ENCODE data around the gene B4GALT6. TPM values are rescaled to one million over a fixed set of nuclear protein-coding genes. Genes with fewer than 3 reads are reported as not detected.

B4GALT6 gene
- total RNA-seq, 1 experiment from 2014 or later = 16.1 TPM

DNA sequence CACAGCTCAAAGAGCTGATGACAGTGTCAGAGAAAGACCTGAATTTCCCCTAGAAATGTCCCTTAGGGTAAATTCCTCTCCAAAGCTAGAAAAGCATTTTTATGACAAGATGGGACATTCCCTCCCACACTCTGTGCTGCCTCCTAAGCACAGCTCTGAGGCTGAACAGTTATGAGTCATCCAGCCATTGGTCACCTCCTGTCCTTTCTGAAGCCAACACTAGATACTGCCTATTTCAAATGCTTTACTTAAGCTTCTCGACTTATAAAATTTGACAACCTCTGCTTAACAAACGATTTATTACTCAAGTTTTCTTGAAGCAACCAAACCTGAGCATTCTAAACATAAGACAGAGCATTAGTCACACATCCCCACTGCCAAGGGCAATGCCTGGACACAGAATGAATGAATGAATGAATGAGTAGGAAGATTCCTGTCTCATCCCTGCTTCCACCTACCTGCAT, 35.4 kb downstream of the B4GALT6 start:
- H4K20me1 ChIP-seq (ENCODE audit: insufficient read depth) = no peaks in the 10 kb centered on the region
- H3K4me3 ChIP-seq (replicated peaks in 1 of 2; ENCODE audit: low read depth in 1 of 2, low read length in 2 of 2) = peak overlapping the region in 1 of 2 experiments; percentile 8; a peak in 2 of 4 replicates
- no peak for TF ChIP-seq ZFX (IDR thresholded peaks at IDR 0.05)
- TF ChIP-seq ZNF274 (IDR thresholded peaks at IDR 0.05; ENCODE audit: low read depth, low read length) = no peak
- TF ChIP-seq POLR2AphosphoS5 (IDR thresholded peaks at IDR 0.05; ENCODE audit: low read depth, low read length) = no peak
- TF ChIP-seq FOSL1 (IDR thresholded peaks at IDR 0.05; ENCODE audit: low read depth) = peak; percentile 80
- TF ChIP-seq TCF7L2 (IDR thresholded peaks at IDR 0.05; ENCODE audit: borderline replicate concordance, extremely low read depth, insufficient read depth, insufficient read length) = peak; percentile 20
- TF ChIP-seq EZH2 (IDR thresholded peaks at IDR 0.05) = no peak
- no peak for TF ChIP-seq SIN3A (IDR thresholded peaks at IDR 0.05; ENCODE audit: low read depth)
- peak; percentile 57 for TF ChIP-seq SP1 (IDR thresholded peaks at IDR 0.05; ENCODE audit: low read depth)
- TF ChIP-seq, protein P1, sequence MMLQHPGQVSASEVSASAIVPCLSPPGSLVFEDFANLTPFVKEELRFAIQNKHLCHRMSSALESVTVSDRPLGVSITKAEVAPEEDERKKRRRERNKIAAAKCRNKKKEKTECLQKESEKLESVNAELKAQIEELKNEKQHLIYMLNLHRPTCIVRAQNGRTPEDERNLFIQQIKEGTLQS (IDR thresholded peaks at IDR 0.05) = no peak
- TF ChIP-seq, protein P2, sequence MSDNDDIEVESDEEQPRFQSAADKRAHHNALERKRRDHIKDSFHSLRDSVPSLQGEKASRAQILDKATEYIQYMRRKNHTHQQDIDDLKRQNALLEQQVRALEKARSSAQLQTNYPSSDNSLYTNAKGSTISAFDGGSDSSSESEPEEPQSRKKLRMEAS (IDR thresholded peaks at IDR 0.05) = no peak; the same call in 1 of the 2 replicates
- TF ChIP-seq CBX3 (IDR thresholded peaks at IDR 0.05; ENCODE audit: low read depth) = peak; percentile 76
- TF ChIP-seq YY1 (IDR thresholded peaks at IDR 0.05; ENCODE audit: extremely low read depth, insufficient replicate concordance, low read depth, low read length) = no peak
- TF ChIP-seq RAD21 (IDR thresholded peaks at IDR 0.05; ENCODE audit: low read depth) = 0 out of 2 replicates have a peak, but pooled peaks have one; percentile 12
- TF ChIP-seq POLR2A (IDR thresholded peaks at IDR 0.05; ENCODE audit: borderline replicate concordance, extremely low read depth, insufficient read depth, insufficient read length) = no peak
- no peak for TF ChIP-seq ELF1 (IDR thresholded peaks at IDR 0.05; ENCODE audit: borderline replicate concordance, low read depth)
- TF ChIP-seq, protein P3, sequence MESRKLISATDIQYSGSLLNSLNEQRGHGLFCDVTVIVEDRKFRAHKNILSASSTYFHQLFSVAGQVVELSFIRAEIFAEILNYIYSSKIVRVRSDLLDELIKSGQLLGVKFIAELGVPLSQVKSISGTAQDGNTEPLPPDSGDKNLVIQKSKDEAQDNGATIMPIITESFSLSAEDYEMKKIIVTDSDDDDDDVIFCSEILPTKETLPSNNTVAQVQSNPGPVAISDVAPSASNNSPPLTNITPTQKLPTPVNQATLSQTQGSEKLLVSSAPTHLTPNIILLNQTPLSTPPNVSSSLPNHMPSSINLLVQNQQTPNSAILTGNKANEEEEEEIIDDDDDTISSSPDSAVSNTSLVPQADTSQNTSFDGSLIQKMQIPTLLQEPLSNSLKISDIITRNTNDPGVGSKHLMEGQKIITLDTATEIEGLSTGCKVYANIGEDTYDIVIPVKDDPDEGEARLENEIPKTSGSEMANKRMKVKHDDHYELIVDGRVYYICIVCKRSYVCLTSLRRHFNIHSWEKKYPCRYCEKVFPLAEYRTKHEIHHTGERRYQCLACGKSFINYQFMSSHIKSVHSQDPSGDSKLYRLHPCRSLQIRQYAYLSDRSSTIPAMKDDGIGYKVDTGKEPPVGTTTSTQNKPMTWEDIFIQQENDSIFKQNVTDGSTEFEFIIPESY (IDR thresholded peaks at IDR 0.05; ENCODE audit: extremely low read depth, insufficient replicate concordance, low read length) = no peak
- peak; percentile 82 for TF ChIP-seq JUND (IDR thresholded peaks at IDR 0.05)
- TF ChIP-seq EGR1 (IDR thresholded peaks at IDR 0.05; ENCODE audit: low read depth) = peak; percentile 34; the same call in 1 of the 2 replicates
- TF ChIP-seq, protein P4, sequence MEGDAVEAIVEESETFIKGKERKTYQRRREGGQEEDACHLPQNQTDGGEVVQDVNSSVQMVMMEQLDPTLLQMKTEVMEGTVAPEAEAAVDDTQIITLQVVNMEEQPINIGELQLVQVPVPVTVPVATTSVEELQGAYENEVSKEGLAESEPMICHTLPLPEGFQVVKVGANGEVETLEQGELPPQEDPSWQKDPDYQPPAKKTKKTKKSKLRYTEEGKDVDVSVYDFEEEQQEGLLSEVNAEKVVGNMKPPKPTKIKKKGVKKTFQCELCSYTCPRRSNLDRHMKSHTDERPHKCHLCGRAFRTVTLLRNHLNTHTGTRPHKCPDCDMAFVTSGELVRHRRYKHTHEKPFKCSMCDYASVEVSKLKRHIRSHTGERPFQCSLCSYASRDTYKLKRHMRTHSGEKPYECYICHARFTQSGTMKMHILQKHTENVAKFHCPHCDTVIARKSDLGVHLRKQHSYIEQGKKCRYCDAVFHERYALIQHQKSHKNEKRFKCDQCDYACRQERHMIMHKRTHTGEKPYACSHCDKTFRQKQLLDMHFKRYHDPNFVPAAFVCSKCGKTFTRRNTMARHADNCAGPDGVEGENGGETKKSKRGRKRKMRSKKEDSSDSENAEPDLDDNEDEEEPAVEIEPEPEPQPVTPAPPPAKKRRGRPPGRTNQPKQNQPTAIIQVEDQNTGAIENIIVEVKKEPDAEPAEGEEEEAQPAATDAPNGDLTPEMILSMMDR (IDR thresholded peaks at IDR 0.05 in 2 of 3, conservative IDR thresholded peaks at IDR 0.05 in 1 of 3; ENCODE audit: borderline replicate concordance in 1 of 3, insufficient read depth in 1 of 3, low read depth in 2 of 3, low read length in 2 of 3) = no peak
- TF ChIP-seq EZH2phosphoT487 (IDR thresholded peaks at IDR 0.05; ENCODE audit: borderline replicate concordance) = no peak
- TF ChIP-seq CEBPB (IDR thresholded peaks at IDR 0.05; ENCODE audit: low read depth) = 0 out of 2 replicates have a peak, but pooled peaks have one; percentile 20
- TF ChIP-seq SRF (IDR thresholded peaks at IDR 0.05; ENCODE audit: low read depth) = 0 out of 2 replicates have a peak, but pooled peaks have one; percentile 28
- no TSS peak for BruUV-seq (replicated peaks)
- no peaks in the 10 kb centered on the region for H3K79me2 ChIP-seq (ENCODE audit: insufficient read depth, low read length)
- H3K27me3 ChIP-seq (ENCODE audit: insufficient read depth, low read length) = no peaks in the 10 kb centered on the region
- no peaks in the 10 kb centered on the region for H3K9me3 ChIP-seq (ENCODE audit: control insufficient read depth in 1 of 2, insufficient read depth in 1 of 2, low read depth in 1 of 2, low read length in 2 of 2)
- H3K4me2 ChIP-seq (ENCODE audit: low read length) = peak overlapping the region; percentile 58
- peak overlapping the region; percentile 7; the same call in 1 of the 2 replicates for H3K27ac ChIP-seq (ENCODE audit: low read depth, low read length)
- DNase-seq (ENCODE audit: low read depth, low spot score) = peak; percentile 78
- H3K9ac ChIP-seq (ENCODE audit: low read length) = no peak overlapping the region
- no peaks in the 10 kb centered on the region for H3K36me3 ChIP-seq (ENCODE audit: control insufficient read depth in 1 of 2, insufficient read depth in 2 of 2, low read length in 2 of 2)
- CTCF ChIA-PET = interaction anchor here (1.4 kb wide), 1 partner anchor 74 kb away, joined by 3 read pairs; no protein-coding TSS in a partner anchor
- ATAC-seq = peak; percentile 100
- H3K9me2 ChIP-seq (ENCODE audit: insufficient read depth) = no peaks in the 10 kb centered on the region
- H2AFZ ChIP-seq (ENCODE audit: low read depth, low read length, poor library complexity, severe bottlenecking) = no peak overlapping the region
- intact Hi-C loops (cut with micrococcal nuclease) = no loop called here
- H3K4me1 ChIP-seq (ENCODE audit: control insufficient read depth in 1 of 2, insufficient read depth in 2 of 2, low read length in 2 of 2) = peaks cover 14 to 35% of the 10 kb centered on the region in 2 experiments
- RAD21 ChIA-PET (ENCODE audit: low non-redundant PET in 1 of 2, low total read pairs in 2 of 2, uncharacterized antibody in 2 of 2, unreplicated experiment in 2 of 2) = no interaction called here
- POLR2A ChIA-PET = interaction anchor here (1.5 kb wide), 1 partner anchor 21 kb away, joined by 3 read pairs; no protein-coding TSS in a partner anchor
